Stimulated activated CD8-positive, alpha-beta memory T cell treated with anti-CD3 and anti-CD28 coated beads, Interleukin-15, amount 100 ng/mL, for 24 hours (primary cell): ENCODE data around the gene COL4A2.
"Not testable (repeated sequence)": the region's sequence is repeated elsewhere in the genome, so short reads cannot be mapped to it uniquely, and the experiment has no call there.

Source experiments
- DNase-seq: peaks from one replicate; pipeline ENCODE4 v3.0.0-alpha.2; 2020; ENCODE audit warnings: low read depth

COL4A2 gene

DNA sequence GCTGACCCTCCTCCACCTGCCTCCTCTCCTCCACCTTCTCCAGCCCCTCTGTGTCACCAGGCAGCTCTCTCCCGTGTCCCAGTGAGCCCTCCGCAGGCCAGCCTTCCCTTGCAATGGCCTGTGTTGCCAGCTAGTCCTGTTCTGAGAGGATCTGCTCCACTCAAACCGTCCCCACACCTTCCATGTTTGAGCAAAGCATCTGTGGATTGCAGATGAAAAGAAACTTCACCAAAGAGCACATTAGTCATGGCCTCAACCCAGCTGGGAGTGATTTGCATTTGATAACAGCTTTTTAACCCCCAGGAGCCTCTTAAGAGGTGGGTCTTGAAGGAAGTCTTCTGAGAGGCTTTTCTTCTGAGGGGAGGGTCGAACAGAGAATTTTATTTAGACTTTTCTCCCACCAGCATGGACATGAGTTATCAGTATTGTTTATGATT is 72.8 kb downstream of the COL4A2 start:
- DNase-seq: no peak

DNA sequence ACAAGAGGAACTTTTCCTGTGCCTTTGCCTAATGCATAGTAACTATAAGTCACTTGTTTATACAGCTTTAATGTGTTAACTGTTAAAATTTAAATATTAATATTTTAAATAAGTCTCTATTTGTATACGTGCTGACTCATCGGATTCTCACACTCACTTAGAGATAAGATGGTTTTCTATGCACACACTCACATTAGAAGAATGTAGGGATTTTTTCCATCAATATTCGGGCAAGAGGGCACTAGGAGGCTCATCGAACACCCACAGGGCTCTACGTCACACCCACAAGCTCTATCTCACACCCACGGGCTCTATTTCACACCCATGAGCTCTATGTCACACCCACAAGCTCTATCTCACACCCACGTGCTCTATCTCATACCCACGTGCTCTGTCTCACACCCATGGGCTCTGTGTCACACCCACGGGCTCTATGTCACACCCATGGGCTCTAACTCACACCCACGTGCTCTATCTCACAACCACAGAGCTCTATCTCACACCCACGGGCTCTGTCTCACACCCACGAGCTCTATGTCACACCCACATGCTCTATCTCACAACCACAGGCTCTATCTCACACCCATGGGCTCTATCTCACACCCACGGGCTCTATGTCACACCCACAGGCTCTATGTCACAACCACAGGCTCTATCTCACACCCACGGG is 73.4 kb downstream of the COL4A2 start:
- no peak for DNase-seq

DNA sequence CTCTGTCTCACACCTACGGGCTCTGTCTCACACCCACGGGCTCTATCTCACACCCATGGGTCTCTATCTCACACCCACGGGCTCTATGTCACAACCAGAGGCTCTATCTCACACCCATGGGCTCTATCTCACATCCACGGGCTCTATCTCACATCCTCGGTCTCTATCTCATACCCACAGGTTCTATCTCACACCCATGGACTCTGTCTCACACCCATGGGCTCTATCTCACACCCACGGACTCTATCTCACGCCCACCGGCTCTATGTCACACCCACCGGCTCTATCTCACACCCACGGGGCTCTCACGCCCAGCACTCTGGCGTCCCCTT is 73.9 kb downstream of the COL4A2 start:
- DNase-seq: no peak

DNA sequence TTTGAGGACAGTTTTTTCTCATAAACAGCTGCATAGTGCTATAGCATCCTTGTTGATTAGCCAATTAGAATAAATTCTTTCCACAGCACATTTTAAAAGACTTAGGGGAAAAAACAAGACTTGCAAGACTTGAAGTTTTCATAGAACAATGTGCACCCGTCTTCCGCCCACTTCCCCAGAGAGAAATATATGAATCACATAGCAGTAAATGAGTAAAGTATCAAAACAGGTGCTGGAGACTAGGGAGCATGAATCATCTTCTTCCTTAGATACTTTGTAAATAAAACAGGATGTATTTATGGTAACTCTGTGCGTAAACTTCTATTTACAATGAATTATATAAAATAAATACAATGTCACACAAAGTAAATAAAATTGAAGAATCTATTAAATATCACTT is 75.1 kb downstream of the COL4A2 start:
- no peak for DNase-seq

DNA sequence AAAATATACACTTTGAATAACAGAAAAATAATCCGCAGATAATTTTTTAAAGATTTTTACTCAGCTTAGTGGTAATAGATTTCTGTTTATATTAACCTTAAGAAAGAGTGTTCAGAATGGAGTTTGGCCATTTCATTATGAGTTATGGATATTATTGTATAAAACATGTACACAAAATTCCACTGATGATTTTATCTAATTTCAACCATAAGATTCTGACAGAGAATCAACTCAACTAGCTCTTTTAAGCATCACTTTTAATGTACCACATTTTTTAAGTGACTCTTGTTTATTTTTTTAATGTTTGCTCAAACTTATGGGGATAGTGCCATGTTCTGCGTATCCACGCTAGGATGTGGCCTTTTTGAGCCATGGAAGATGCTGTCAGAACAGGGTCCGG is 75.7 kb downstream of the COL4A2 start:
- no peak for DNase-seq

DNA sequence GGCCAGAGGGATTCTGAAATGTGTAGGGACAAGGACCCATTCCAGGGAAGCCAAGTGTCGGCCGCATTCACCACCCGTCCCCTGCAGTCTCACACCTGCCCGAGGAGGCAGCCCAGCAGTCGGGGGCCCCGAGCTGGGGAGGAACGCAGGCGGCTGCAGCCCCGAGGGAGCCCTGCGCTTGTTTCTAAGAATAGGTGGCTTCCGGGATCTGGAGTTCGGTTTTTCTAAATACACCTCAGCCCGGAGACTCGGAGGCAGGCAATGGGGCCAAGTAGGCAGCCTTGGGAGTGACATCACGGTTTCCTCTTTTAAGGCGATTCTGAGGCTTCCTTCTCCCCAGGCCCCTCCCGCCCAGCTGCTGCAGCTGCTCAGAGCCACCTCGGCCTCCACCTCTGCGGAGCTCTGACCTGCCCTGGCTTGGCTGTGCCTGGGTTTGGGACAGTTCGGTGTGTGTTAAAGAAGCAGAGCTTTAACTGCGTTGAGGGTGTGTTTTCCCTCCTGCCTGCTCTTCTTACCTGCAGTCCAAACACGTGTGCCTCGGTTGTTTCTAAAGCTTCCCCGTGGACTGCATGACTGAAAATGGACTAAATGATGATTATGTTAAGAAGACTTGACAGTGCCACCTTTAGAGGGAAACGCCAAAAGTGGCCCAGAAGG is 80.5 kb downstream of the COL4A2 start:
- no peak for DNase-seq

DNA sequence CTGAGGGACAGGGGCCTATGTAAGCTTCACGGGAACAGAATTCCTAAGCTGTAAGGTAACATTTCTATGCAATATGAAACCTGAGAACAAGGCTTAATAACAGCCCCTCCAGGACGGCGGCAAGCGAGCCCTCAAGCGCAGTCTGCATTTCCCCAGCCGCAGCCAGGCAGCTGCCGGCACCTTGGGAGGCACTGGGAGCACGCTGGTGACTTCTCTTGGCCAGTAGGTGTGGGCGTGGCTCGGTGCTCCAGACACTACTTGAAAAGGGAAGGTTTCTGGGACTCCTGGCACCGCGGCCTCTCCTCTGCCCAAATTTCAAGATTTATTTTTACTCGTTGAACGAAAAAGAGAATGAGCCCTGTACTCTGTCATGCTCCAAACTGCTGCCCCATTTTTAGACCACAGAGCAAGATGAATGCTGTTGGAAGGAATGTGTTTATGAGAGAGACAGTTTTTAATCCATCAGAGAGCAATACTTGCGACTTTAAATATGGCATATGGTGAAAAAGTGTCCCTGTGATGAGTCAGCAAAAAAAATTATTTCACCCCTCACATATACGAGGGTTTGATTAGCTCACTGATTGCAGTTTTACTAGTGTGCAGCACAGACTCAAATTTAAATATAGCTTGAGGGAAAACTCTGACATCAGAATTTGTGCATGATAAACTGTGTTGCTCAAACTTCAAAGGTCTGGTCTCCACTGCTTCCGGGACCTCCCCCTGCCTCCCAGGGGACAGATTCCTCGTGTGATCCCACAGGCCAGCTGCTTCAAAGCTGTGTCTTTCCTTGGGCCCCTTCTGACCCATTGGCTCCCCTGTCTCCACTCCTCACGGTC is 81.2 kb downstream of the COL4A2 start:
- no peak for DNase-seq

DNA sequence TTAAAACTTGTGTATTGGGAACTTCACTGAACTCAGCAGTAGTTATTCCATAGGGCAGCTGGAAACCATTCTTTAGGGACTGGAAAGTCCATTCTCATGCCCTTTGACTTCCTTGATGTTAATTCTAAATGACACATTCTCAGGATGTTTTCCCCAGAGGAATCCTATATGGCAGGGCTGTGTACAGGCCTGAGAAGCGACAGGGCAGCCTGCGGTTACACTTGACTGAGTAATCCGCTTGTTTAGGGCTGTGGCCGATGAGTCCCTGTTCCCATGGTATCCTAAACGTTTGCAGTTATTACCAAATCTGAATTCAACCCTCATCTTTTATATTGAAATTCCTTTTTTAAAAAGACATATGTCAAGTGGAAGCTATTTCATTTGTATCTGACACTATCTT is 83.5 kb downstream of the COL4A2 start:
- no peak for DNase-seq

DNA sequence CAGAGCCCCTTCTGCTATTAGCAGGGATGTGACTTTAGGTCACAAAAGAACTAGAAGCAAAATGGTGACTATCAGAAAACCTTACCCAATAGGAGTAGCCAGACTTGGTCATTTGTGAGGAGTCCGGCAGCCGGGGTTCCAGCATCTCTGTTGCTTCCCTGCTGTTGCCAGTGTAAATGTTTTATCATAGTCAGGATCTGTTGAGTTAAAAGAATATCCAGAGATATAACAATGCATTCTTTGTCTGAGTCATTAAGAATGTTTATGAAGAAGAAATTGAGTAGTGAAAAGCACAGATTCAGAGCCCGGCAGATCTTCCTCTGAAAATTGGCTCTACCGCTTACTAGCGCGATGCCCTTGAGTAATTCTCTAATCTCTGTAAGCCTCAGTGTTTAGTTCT is 84.2 kb downstream of the COL4A2 start:
- no peak for DNase-seq

DNA sequence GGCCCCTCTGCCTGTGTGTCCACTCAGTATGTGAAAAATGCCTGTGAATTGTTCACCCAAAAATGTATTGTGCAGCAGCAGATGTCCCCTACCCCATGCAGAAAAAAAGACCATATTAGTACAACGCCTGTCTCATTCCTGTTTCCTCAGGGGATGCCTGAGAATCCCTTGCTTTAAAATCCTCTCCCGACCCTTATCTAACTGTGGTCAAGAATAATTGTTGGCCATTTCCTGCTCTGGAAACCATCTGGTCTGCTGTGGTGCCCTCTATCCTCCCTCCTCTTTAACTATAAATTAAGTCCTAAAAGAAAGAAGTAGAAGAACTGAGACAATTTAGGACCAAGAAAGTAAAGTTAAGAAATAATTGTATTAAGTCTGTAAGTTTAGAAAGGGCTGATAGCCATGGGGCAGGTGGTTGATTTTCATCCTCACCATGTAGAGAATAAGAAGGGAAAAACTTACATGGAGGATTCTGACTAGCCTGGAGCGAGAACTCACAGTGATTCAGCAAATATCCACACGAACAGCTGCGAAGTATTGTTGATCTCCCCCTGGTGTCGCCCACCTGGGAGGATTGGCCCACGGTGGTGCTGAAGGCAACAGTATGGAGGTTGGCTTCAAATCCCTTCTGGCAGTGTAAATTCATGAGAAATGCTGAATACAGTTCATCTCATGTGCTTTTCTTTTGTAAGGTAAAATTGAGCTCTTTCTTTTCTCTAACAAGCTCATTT is 85.6 kb downstream of the COL4A2 start:
- DNase-seq: no peak

DNA sequence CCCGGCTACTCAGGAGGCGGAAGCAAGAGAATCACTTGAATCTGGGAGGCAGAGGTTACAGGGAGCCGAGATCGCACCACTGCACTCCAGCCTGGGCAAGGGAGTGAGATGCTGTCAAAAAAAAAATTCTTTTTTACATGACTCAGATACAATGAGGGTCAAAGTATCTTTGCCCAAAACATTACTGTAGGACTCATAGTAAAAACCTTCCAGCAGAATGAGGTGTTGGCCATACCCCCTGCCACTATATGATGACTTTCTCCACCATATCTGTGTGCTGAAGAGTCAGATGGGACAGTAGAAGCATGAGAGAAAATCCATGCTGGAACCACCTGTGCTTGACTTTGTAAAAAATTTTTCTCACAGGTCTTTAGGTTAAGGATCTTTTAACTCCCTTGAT is 86.7 kb downstream of the COL4A2 start:
- no peak for DNase-seq

DNA sequence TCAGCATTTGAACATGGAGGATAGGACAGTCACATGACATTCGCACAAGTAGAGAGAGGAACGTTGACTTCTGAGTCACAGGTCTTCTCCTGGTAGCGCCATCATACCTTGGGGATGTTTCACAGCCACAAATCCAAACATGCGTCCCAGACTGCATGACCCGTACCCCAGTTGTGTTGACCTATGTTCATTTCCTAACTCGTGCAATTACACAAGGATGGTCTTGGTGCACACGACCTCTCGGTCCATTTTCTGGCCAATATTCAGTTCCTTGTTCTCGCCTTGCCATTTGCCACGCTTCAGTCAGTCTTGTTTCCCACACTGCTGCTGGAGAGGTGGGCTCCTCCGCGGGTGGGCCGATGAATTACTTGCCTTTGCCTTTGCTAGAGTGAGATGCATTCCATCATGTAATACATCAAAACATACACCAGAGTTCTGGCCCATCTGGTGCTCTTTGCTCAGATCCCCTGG is 87.3 kb downstream of the COL4A2 start:
- DNase-seq: no peak

DNA sequence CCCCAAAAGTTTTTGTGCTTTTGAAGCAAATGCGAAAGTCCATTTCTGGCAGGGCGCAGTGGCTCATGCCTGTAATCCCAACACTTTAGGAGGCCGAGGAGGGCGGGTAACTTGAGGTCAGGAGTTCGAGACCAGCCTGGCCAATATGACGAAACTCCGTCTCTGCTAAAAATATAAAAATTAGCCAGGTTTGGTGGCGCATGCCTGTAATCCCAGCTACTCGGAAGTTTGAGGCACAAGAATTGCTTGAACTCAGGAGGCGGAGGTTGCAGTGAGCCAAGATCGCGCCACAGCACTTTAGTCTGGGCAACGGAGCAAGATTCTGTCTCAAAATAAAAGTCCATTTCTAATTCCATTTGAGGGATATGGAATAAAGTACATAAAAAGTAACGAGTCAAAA is 88.5 kb downstream of the COL4A2 start:
- not testable (repeated sequence) for DNase-seq

DNA sequence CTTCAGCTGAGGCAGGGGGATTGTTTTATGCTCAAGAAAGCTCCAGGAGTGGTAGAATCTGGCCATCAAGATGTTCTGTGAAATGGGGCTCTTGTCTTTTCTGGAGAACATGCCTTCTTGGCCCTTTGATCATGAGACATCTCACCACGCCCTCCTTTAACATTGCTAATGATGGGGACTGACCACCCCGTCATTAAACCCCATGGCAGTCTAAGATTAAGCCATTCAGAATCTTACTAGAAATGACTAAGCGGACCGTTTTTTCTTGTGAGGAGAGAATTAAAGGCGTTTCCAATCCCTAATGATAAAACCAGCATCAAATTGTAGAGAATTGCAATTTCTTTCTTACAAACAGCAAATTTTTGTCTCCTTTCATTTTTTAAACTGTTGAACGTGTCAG is 89.4 kb downstream of the COL4A2 start:
- no peak for DNase-seq

DNA sequence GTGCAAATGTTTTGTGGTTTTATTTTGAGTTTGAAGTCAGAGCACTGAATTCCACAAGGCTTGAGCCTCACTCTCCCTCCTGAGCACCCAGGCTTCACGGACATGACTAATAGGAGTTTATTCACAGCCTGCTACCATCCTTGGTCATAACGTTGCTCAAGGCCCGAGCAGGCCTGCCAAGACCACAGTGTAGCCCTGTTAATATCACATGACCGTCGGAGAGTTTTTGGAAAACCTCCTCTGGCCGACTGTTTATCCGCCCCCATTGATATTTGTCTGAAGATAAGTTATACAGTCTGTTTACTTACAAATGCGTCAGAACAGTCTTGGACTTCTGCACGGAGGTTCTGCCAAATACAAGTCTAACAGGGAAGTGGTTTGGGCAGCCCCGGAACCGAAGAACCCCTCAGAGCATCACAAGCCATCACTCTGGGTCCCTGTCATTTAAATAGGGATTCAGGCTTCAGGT is 89.9 kb downstream of the COL4A2 start:
- no peak for DNase-seq

DNA sequence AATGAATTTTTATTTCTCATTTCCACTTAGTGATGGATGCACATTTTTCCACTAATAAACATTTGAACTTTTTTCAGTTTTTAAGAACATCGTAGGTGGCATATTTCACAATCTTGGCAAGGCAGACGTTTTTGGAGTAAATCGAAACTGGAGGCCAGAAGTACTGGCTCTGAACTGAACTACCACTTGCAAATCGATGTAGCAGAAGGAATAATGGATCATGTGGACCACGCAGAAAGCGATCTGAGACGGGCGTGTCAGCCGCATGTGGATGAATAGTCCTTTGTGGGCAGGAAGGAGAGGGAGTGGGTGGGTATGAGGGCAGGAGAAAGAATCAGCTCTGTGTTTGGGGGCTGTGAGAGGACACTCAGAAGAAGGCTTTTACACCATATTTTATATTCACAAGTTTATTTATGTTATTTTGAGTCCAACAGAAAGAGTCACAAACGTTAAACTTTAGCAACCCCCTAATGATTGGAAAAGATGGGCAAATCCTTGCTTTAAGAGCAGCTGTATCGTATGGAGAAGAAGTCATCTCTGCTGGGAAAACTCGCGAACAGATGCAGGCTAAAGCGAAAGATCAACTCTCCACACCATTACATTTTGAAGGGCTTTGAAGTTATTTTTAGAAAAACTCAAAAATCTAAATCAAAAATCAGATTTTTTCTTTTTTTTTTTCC is 90.5 kb downstream of the COL4A2 start:
- no peak for DNase-seq

DNA sequence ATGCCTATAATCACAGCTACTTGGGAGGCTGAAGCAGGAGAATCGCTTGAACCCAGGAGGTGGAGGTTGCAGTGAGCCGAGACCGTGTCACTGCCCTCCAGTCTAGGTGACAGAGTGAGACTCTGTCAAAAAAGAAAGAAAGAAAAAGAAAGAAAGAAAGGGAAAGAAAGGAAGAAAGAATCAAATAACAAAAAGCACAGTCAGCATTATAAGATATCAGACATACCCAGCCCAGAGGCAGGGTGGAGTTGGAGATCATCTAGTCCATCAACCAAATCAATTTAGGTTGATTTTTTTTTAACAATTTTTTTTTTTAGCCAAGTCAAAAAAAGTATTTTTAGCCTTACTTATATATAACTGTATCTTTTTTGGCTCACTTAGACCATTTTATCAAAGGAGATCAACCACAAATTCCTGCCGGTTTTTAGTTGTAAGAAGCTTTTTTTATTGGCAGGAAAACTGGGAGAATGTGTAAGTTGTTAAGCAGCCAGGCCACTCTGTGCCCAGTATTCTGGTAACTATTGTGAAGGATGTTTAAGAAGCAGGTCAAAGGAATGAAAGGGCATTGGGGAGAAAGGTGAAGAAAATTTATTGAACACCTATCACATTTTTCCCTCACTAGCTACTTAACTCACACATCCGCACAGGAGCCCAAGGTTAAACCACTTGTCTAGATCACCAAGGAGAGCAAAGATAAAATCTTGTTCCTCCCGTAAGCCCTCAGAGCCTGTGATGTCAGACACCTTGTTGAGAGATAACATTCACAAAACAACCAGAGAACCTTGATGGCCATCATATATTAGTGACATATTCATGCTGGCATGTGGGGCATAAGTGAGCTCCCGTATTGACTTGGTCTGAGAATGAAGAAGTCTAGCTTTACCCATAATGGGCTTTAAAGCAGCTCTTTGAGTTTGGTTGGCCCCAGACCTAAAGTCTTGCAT is 91.8 kb downstream of the COL4A2 start:
- no peak for DNase-seq

DNA sequence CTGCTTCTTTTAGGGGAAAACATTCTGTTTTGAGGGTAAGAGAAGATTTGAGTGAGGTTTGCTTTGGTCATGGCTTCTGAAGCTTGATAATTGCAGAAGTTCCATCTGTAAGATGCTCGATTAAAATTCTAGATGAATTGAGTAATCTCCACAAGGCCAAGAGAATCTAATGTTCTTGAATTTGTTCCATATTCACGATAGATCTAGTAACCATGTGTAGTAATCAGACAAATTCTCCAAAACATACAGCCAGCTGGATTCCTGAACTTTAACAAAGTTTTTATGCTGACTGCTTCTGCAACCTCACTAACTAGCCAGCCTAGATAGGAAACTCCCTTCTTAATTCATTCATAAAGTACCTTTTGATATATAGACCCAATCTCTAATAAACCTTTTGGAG is 92.7 kb downstream of the COL4A2 start:
- DNase-seq: no peak

DNA sequence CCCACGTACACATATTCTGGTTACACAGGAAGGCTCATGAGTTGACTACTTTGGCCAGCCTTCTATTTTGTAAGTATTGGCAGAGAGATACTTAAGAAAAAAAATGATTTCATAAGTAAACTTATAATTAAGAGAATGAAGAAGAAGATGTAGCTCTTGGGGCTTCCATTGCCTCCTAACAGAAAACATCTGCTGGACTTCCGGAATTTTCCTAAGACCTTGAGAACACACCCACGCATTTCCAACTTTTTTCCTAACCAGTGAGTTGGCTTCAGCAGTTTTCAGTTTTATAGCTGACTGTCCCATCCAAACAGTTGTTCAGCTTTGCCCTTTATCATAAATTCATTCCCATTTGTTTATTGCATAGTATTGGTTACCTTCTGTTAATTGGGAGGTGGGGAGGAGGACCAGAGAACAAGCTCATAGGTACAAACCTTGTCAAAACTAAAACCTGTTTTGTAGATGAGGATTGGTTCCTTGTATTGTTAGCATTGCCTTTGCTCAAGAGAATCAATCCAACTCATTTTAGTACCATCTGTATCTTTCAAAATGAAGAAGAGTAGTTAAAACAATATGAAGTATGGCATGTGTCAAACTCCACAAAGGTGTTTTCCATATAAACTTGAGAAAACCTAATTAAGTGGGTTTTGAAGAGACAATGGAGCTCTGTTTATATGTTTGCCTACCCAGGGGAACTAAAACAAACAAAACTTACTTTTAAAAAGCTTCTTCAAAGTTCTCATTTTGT is 93.9 kb downstream of the COL4A2 start:
- DNase-seq: no peak
